ENCODE results near the gene MTARC1. TPM values are rescaled to one million over a fixed set of nuclear protein-coding genes. Genes with fewer than 3 reads are reported as not detected.
A peak's percentile ranks its signal among the peaks of the same experiment; 100 is the strongest.

Gene MTARC1
- total and polyA plus RNA-seq, 9 of the 15 experiments (the other 6 are each of a cell fraction or from before 2014, with no cell fraction given): 0.07 to 0.14 (median 0.11) TPM; not detected in 6

DNA sequence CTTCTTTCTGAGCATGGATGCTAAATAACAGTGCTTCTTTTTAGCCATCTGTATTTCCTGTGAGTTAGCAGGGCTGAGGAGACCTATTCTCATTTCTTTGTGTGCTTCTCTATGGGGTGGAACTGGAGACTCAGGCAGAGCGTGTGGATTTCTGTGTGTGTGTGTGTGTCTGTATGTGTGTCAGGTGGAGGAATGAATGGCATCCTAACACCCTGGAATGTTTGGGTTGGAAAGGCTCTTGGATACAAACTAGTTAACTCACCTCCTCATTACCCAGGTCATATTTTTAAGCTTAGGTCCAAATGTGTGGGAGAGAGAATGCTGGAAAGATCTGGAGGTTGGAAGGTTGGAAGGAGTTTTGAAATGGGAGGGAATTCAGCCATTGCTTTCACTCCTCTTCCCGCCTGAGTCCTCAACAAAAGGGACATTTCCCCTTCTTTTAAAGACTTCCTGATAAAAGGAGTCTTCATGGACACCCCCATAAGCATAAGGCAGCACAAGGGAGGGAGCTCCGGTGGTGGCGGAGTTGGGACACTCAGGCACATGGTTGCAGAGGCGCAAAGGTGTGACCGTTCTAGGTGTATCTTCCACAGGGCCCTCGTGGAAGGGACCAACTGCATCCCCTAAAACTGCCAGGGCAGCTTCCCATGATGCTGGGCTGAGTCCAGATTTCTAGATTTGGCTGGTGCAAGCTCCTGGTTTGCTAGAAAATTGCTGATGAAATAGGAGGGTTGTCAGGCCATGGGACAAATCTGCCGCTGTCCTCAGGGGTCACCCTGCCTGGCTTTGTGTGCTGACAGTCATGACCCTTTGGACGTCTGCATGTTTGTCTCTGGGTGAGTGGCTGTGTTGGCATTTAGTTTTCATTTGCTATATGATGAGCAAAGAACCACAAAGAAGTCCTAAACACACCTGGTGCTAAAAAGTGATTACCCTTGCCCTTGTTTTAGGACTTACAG, 37.6 kb downstream of the MTARC1 start (continued):
- TF ChIP-seq HDAC2 (IDR thresholded peaks at IDR 0.05) (no peak), FOXA3 (CRISPR knock-in tag; conservative IDR thresholded peaks at IDR 0.05 in 1 of 2, IDR thresholded peaks at IDR 0.05 in 1 of 2) (no peak), WHSC1 (IDR thresholded peaks at IDR 0.05; ENCODE audit: low read length) (no peak), TARDBP (IDR thresholded peaks at IDR 0.05) (no peak)

DNA sequence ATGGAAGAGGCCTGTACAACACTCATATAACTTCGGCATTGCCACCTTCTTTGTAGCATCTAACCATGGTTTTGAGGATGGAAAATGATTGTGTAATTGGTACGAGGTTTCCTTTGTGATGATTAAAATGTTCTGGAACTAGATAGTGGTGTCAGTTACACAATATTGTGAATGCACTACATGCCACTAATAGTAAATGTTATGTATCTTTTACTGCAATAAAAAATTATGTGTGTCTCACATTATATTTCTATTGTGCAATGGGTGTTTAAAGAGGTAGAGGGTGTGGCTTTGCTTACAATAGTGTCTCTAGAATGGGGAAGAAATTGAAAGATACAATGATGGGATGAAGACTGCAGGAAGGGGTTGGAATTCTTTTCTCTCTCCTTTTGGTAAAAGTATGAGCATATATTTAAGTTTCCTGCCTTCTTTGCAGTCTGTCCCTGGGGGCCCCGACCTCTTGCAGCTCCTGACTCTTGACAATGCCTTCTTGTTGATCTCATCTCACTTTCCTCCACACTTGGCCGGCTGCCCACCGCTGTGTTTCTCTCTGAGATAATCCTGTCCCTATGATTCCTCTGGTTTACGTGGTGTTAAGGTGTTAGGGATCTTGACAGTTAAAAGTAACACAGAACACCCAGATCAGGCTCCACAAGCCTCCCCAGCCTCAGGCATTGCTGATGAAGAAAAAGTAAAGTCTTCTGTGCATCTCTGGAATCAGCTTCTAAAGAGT, 39.3 kb downstream of the MTARC1 start:
- no peak overlapping the region for H3K4me3 ChIP-seq
- FAIRE-seq (no peak), ATAC-seq (no peak), DNase-seq (ENCODE audit: extremely low read depth in 1 of 4, low spot score in 3 of 4) (peak in 1 of 4 experiments; percentile 13)
- no peaks in the 10 kb centered on the region for H3K9me1 ChIP-seq (ENCODE audit: control insufficient read depth, insufficient read depth, low read length)
- ChIA-PET CTCF (ENCODE audit: low intra/inter-chr PET ratio) (no interaction called here), POLR2A (interaction anchor here (0.6 kb wide), 1 partner anchor 10 kb away, joined by 3 read pairs; no protein-coding TSS in a partner anchor)
- H4K20me1 ChIP-seq (replicated peaks; ENCODE audit: control insufficient read depth, insufficient read depth, low read length): no peaks in the 10 kb centered on the region
- WGBS (ENCODE audit: insufficient coverage, low coverage, missing lambda C conversion rate): 0% methylated on average over 6 of the region's 6 CpGs
- H3K9me3 ChIP-seq (replicated peaks; ENCODE audit: control insufficient read depth, insufficient read depth, low read depth, low read length): no peaks in the 10 kb centered on the region
- TF ChIP-seq U2AF2 (optimal IDR thresholded peaks at IDR 0.05; ENCODE audit: low read depth, low read length) (no peak), CEBPB (tag; IDR thresholded peaks at IDR 0.05) (peak; percentile 63), NFIC (IDR thresholded peaks at IDR 0.05) (peak; percentile 44), TSC22D4 (tag; IDR thresholded peaks at IDR 0.05) (no peak), CEBPG (CRISPR knock-in tag; IDR thresholded peaks at IDR 0.05) (no peak), CEBPG (tag; conservative IDR thresholded peaks at IDR 0.05 in 1 of 2, IDR thresholded peaks at IDR 0.05 in 1 of 2) (peak in 1 of 2 experiments; percentile 56; a peak in 1 of 4 replicates), CREB1 (IDR thresholded peaks at IDR 0.05) (no peak), CREB1 (CRISPR knock-in tag; IDR thresholded peaks at IDR 0.05) (no peak)
- no peak overlapping the region for H3K9ac ChIP-seq (ENCODE audit: insufficient read depth in 1 of 2, low read depth in 2 of 2, low read length in 2 of 2)
- H3K27ac ChIP-seq (ENCODE audit: extremely low read depth, low read depth, low read length): no peak overlapping the region
- no peak overlapping the region for H2AFZ ChIP-seq (ENCODE audit: low read depth, low read length)
- no peaks in the 10 kb centered on the region for H3K79me2 ChIP-seq (ENCODE audit: control insufficient read depth, insufficient read depth, low read length)
- H3K4me2 ChIP-seq (ENCODE audit: insufficient read depth, low read length): no peak overlapping the region
- intact Hi-C loops (cut with micrococcal nuclease): no loop called here
- H3K27me3 ChIP-seq (ENCODE audit: control insufficient read depth in 2 of 2, insufficient read depth in 2 of 2, low read length in 2 of 2): no peaks in the 10 kb centered on the region
- in situ Hi-C loops (cut with MboI): no loop called here
- H3K36me3 ChIP-seq (ENCODE audit: control insufficient read depth, insufficient read depth, low read length): no peaks in the 10 kb centered on the region
- no TSS peak for BruUV-seq (replicated peaks)
- H3K4me1 ChIP-seq (replicated peaks in 1 of 2; ENCODE audit: control insufficient read depth in 2 of 2, insufficient read depth in 2 of 2, low read length in 2 of 2): no peaks in the 10 kb centered on the region
